PFSK-1 (cell line): Measurements from ENCODE around the gene AKR1B15.

Experiments
- POLR2AphosphoS5 ChIP-seq: IDR thresholded peaks from 2 replicates; pipeline ENCODE4 v1.6.1; 2012; ENCODE audit warnings: low read depth, mild to moderate bottlenecking, control low read depth, low read length, moderate library complexity
- REST ChIP-seq, 2 experiments: IDR thresholded peaks; 2 replicates each; pipeline versions ENCODE4 v1.6.1 to v1.8.0; 2011 to 2012; ENCODE audit warnings: low read depth in 2 of 2, low read length in 2 of 2, control low read depth in 1 of 2, inconsistent platforms in 1 of 2, mild to moderate bottlenecking in 1 of 2, moderate library complexity in 1 of 2; ENCODE audit not compliant: insufficient read depth in 1 of 2

GRCh38 chr7:134562136-134562535, 13.2 kb downstream of the AKR1B15 start:
- TF ChIP-seq POLR2AphosphoS5 (no peak), REST (IDR thresholded peaks at IDR 0.05; ENCODE audit: insufficient read depth in 1 of 2, low read depth in 2 of 2, low read length in 2 of 2) (no peak)
